Coronary artery (tissue), 2 donors: ENCODE results near the gene ALG8.
"Not testable (repeated sequence)": the region's sequence is repeated elsewhere in the genome, so short reads cannot be mapped to it uniquely, and the experiment has no call there.

ENCODE experiments used
- DNase-seq: peaks from one replicate; pipeline ENCODE4 v3.0.0-alpha.2; 2017; ENCODE audit warnings: low spot score
- H3K27ac ChIP-seq, 2 donors: fragments of 200-600 bp; sonication (generic); one replicate each; pipeline ENCODE4 v1.5.1; 2016 to 2019
- H3K4me3 ChIP-seq: fragments of 200-600 bp; sonication (generic); 2 replicates; pipeline ENCODE4 v1.5.1; 2016; ENCODE audit warnings: mild to moderate bottlenecking, moderate library complexity
- TF ChIP-seq, protein P1 (sequence below): fragments of 200-600 bp; sonication (generic); IDR thresholded peaks from one replicate; pipeline ENCODE4 v1.5.1; 2019; ENCODE audit warnings: antibody characterized with exemption

Gene ALG8

DNA sequence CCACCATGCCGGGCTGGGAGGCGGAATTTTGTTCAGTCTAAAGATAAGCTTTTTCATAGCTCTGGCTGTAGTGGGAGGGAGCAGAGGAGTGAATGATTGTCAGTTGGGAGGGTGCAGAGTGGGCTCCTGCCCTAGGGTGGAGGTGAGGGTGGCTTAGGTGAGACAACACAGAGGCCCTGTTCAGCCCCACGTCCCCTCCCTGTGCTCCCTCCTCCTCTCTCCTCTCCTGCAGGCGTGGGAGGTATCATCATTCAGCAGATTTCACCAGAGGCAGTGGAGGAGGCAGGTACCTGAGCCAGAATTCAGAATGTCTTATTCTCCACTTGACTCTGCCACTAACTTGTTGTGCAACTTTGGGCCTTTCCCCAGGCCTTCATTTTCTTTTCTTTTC is 77.5 kb downstream of the ALG8 start:
- Histone ChIP-seq H3K4me3 (no peak overlapping the region), H3K27ac (peak overlapping the region in 1 of 2 donors; percentile 35)
- DNase-seq: no peak
- TF ChIP-seq, protein P1, sequence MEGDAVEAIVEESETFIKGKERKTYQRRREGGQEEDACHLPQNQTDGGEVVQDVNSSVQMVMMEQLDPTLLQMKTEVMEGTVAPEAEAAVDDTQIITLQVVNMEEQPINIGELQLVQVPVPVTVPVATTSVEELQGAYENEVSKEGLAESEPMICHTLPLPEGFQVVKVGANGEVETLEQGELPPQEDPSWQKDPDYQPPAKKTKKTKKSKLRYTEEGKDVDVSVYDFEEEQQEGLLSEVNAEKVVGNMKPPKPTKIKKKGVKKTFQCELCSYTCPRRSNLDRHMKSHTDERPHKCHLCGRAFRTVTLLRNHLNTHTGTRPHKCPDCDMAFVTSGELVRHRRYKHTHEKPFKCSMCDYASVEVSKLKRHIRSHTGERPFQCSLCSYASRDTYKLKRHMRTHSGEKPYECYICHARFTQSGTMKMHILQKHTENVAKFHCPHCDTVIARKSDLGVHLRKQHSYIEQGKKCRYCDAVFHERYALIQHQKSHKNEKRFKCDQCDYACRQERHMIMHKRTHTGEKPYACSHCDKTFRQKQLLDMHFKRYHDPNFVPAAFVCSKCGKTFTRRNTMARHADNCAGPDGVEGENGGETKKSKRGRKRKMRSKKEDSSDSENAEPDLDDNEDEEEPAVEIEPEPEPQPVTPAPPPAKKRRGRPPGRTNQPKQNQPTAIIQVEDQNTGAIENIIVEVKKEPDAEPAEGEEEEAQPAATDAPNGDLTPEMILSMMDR: no peak

GRCh38 chr11:78061088-78061920 is 78.1 kb downstream of the ALG8 start:
- H3K27ac ChIP-seq: peak overlapping the region in 1 of 2 donors; percentile 69
- TF ChIP-seq, protein P1: no peak
- no peak for DNase-seq
- H3K4me3 ChIP-seq: no peak overlapping the region

DNA sequence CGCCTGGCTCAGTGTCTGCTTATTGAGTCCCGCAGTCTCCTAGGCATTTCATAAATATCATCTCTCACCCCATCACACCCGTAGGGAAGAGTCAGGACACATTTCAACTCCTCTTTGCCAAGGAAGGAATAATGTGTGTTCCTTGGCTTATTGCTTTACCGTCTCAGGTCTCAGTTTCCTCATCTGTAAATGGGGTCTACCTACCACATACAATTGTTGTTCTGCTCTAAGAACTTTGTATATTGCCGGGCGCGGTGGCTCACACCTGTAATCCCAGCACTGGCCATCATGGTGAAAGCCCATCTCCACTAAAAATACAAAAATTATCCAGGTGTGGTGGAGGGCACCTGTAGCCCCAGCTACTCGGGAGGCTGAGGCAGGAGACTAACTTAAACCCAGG is 78.9 kb downstream of the ALG8 start:
- TF ChIP-seq, protein P1: no peak
- no peak for DNase-seq

GRCh38 chr11:78059749-78060328 is 79.6 kb downstream of the ALG8 start:
- DNase-seq, H3K27ac ChIP-seq: not testable (repeated sequence)

More for the DNA sequence above, 78.9 kb downstream of the ALG8 start:
- no peak overlapping the region for H3K4me3 ChIP-seq
- no peak overlapping the region for H3K27ac ChIP-seq

DNA sequence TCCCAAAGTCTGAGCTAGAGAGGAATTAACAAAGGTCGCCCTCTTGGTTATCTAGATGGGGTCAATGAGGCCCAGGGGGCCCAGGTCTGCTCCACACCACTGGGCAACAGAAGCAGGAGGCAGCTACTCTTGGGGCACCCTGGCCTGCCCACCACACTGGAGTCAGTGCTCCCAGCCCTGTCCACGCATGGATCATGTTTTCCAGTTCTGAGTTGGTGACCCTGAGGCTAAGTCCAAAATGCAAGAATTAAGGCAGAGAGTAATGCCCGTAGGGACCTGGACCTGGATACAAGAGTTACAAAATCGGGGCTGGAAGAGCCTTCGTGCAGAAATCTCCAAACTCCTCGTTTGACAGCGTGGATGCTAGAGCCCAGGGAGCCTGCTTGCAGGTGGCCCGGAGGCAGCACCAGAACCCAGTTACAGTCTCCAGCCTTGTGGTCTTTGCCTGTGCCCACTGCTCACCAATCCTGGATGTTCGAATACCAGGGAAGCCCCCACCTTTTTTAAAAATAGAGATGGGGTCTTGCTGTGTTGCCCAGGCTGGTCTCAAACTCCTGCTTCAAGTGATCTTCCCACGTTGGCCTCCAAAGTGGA is 81.9 kb downstream of the ALG8 start:
- no peak for DNase-seq
- TF ChIP-seq, protein P1: no peak

More at GRCh38 chr11:78059749-78060328, 79.6 kb downstream of the ALG8 start:
- not testable (repeated sequence) for H3K4me3 ChIP-seq

DNA sequence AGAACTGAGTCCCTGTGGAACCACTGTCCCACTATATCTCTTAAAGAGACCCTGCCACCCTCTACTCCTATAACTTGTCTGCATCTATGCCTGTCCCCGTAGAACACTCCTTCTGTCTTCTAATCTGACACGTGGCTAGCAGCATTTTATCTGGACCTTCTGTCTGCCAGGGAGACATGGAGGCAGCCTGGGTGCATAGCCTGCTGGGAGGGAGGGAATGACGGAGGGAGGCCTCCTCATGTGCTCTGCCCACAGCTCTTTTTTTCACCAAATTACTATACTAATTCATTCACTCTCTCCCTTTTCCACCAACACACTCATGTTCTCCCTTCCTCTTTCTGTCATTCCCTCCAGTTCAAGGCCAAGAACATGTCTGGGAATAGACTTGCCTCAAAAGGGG is 83.3 kb downstream of the ALG8 start:
- Histone ChIP-seq H3K4me3 (no peak overlapping the region), H3K27ac (no peak overlapping the region)
- TF ChIP-seq, protein P1: no peak
- DNase-seq: no peak

More for the DNA sequence above, 81.9 kb downstream of the ALG8 start:
- no peak overlapping the region for H3K4me3 ChIP-seq
- no peak overlapping the region for H3K27ac ChIP-seq

- TF ChIP-seq, protein P1: no peak
- no peak for DNase-seq
- no peak overlapping the region for H3K4me3 ChIP-seq
- no peak overlapping the region for H3K27ac ChIP-seq
Observed at GRCh38 chr11:78054971-78055370, 84.5 kb downstream of the ALG8 start.
